Limb (tissue), 2 donors: Measurements from ENCODE around the gene NIFK.

ENCODE experiments used
- DNase-seq, 2 donors: peaks; one replicate each; pipeline ENCODE4 v3.0.0-alpha.2; 2016; ENCODE audit errors: extremely low spot score in 2 of 2

NIFK gene

GRCh38 chr2:121736462-121737336 is at the start of gene NIFK:
NIFK (minus strand) TSS chr2:121736875; CDS start chr2:121736850, 25 bp downstream.
- DNase-seq, result peak; percentile 97 to 100

GRCh38 chr2:121783180-121783579 is 46.5 kb upstream of the NIFK start:
- no peak for DNase-seq

GRCh38 chr2:121778741-121779487 is 42.2 kb upstream of the NIFK start:
- DNase-seq, result no peak

- no peak for DNase-seq
Measured at GRCh38 chr2:121777699-121778058, 41.0 kb upstream of the NIFK start.

GRCh38 chr2:121776885-121777698 is 40.4 kb upstream of the NIFK start:
- DNase-seq, result no peak

- no peak for DNase-seq
Measured at GRCh38 chr2:121776361-121776760, 39.7 kb upstream of the NIFK start.

DNA sequence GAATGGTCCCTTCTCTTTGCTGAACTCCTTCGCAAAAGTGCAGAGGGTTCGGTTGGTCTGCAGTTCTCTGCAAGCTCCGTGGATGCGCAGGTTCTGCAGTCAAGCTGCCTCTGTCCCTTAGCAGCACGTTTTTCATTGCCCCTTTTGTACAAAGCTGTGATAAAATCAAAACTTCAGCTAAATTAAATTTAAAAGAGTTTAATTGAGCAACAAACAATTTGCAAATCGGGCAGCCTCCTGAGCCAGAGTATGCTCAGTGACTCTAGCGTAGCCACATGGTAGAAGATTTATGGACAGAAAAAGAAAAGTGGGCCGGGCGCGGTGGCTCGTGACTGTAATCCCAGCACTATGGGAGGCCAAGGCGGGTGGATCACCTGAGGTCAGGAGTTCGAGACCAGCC is 37.6 kb upstream of the NIFK start:
- no peak for DNase-seq

DNA sequence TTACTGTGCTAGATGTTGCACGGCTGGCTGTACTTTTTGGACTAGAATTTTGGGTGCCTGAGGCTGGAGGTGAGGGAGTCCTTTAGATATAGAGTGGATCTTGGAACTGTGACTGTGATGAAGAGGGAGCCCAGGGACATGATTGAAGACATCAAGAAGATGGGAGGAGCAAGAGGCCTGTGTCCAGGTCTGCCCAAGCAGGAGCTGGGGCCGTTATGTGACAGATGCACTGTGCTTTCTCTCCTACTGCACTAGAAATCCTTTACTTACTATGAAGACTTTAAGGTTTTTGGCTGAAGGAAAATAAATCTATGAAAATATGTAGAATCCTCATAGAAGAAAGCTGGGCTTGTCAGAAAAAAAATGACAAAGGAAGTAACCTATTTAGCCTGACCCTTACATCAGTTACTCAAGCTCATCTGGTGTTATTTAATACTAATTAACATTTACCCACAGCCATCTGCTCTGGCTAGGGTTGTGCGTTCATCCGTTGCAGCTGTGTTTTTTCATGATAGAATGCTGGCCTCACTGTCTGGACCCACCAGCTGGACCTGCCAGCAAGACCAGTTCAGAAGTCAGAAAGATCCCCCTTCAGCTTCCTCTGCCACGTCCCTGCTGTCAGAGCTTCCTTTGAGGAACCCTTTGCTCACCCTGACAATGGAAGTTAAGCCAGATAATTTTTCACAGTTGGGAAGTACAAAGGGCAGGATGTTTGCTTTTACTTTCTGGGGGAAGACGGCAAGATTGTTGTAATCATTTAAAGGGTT is 35.5 kb upstream of the NIFK start:
- peak in 1 of 2 donors; percentile 22 for DNase-seq

GRCh38 chr2:121768143-121768755 is 31.6 kb upstream of the NIFK start:
- DNase-seq, result no peak

- no peak for DNase-seq
Measured at GRCh38 chr2:121766624-121767023, 29.9 kb upstream of the NIFK start.

GRCh38 chr2:121764681-121765228 is 28.1 kb upstream of the NIFK start:
- no peak for DNase-seq

- DNase-seq, result peak; percentile 98 to 99
Measured at GRCh38 chr2:121755237-121756111, 18.8 kb upstream of the NIFK start, which contains the start of gene TSN. TSN (plus strand) TSS chr2:121755651; CDS start chr2:121755780, 129 bp downstream.

GRCh38 chr2:121754851-121755236 is 18.2 kb upstream of the NIFK start:
- no peak for DNase-seq

DNA sequence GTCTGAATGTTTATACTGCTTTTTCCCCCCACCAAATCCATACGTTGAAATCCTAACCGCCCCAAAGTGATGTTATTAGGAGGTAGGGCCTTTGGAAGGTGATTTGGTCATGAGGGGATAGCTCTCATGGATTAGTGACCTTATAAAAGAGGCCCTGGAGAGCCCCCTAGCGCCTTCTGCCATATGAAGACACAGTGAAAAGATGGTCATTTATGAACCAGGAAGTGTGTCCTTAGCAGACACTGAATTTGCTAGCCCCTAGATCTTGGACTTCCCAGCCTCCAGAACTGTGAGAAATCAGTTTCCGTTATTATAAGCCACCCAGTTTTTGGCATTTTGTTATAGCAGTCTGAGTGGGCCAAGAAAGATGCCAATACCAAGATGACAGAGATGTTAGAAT is 11.5 kb upstream of the NIFK start:
- DNase-seq, result no peak

- no peak for DNase-seq
Measured at GRCh38 chr2:121746071-121746578, 9.4 kb upstream of the NIFK start.

DNA sequence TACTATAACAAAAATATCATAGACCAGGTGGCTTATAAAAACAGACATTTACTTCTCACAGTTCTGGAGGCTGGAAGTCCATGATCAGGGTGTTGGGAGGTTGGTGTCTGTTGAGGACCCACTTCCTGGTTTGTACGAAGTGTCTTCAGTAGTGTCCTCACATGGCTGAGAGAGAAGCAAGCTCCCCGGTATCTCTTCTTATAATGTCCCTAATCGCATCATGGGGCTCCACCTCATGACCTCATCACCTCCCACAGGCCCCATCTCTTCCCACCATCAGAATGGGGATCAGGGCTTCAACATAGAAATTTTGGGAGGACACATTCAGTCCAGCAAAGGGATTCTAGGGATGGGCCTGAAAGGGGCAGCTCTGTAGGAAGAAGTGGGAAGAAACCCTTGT is 4.8 kb upstream of the NIFK start:
- DNase-seq, result no peak

GRCh38 chr2:121740973-121741372 is 4.3 kb upstream of the NIFK start:
- DNase-seq, result no peak

DNA sequence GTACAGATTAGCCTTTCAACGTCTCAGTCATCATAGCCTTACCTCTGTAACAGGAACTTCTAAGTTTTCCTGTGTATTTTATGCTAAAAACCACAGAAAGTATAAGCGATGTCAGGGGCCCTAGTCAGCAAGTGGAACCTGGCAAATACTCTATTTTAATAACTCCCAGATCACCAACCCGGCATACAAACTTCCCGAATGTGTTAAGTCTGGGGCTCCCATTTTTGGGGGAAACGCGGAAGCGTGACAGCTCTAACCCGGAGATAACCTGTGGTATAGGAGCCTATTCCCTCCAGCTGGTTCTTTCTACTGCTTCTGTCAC is 574 bp downstream of the NIFK start:
- DNase-seq, result no peak

DNA sequence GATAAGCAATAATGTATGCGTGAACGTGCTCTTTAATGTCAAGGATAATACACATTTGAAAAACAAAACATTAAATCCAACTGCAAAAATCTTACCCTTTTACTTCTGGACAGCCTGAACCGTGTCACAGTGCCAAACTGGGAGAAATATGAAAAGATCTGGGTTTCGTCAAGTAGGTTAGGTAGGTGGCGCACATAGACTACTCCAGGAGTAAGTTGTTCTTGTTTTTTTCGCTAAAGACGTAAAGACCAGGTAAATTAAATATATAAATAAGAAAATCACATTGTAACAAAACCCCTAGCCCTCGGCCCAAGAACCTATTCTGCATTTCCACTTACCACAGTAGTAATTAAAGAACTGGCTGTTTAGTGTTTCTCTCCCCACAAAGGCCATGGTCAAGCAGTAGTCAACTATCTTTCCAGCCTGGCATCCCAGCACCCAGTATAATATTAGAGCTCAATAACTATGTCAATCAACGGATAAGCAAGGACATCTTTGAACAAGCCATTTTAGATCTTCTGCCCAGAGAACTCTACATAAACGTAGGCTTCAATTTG is 1.1 kb downstream of the NIFK start:
- DNase-seq, result no peak
